ENCODE results near the gene ZBTB40. TPM values are rescaled to one million over a fixed set of nuclear protein-coding genes. Genes with fewer than 3 reads are reported as not detected.

The ZBTB40 gene
- total RNA-seq, 4 donors from 2014 or later = 5.9 to 14.3 (median 8.8) TPM

DNA sequence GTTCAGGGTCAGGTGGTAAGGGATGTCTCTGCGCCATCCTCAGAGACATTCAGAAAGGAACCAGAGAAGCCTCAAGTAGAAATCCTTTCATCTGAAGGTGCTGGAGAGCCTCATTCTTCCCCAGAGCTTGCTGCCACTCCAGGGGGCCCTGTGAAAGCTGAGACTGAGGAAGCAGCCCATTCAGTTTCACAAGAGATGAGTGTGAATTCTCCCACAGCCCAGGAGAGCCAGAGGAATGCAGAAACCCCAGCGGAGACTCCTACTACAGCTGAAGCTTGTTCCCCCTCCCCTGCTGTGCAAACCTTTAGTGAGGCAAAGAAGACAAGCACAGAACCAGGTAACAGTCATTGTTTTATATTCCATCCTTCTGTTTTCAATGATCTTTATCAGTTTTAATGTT is 38.7 kb downstream of the ZBTB40 start:
- Histone ChIP-seq H3K27ac (no peak overlapping the region), H3K9me3 (no peaks in the 10 kb centered on the region), H3K4me3 (no peak overlapping the region), H3K4me1 (no peaks in the 10 kb centered on the region), H3K36me3 (peaks cover 0 to 56% (median 0%) of the 10 kb centered on the region in 3 donors), H3K27me3 (no peaks in the 10 kb centered on the region)
- no peak for DNase-seq
- intact Hi-C loops (cut with DNase I) = no loop called here
- TF ChIP-seq, protein P1, sequence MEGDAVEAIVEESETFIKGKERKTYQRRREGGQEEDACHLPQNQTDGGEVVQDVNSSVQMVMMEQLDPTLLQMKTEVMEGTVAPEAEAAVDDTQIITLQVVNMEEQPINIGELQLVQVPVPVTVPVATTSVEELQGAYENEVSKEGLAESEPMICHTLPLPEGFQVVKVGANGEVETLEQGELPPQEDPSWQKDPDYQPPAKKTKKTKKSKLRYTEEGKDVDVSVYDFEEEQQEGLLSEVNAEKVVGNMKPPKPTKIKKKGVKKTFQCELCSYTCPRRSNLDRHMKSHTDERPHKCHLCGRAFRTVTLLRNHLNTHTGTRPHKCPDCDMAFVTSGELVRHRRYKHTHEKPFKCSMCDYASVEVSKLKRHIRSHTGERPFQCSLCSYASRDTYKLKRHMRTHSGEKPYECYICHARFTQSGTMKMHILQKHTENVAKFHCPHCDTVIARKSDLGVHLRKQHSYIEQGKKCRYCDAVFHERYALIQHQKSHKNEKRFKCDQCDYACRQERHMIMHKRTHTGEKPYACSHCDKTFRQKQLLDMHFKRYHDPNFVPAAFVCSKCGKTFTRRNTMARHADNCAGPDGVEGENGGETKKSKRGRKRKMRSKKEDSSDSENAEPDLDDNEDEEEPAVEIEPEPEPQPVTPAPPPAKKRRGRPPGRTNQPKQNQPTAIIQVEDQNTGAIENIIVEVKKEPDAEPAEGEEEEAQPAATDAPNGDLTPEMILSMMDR (IDR thresholded peaks at IDR 0.05) = no peak
- TF ChIP-seq POLR2A (IDR thresholded peaks at IDR 0.05) = no peak
- WGBS, 2 donors = 50 to 88% methylated on average over 1 of the region's 2 CpGs

DNA sequence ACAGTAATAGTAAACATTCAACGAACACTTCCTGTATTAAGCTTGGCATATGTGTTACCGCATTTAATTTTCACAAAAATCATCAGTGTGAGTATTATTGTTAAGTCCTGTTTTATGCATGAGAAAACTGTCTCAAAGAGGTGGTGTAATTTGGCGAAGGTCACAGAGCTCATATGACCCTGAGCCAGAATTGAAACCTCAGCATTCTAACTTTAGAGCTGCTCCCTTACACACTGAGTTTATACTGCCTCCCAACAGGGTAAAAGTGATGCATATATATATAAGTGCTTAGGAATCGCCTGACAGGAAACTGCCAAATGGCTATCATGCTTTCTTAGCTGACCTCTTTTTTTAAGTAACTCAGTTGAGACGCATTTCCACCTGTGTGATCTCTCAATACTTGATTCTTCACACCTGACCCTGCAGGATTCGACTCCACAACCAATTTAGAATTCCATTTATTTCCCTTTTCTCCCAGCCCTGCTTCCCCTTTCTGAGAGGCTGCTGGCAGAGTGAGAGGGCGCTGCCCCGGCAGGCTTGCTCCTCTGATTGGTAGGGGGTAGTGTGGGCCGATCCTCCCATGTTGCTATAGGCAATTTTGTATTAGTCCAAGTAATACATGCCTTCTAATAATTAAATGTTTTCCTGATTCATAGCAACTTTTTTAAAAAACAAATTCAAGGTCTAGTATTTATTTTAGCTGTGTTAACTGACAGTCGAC is 40.5 kb downstream of the ZBTB40 start:
- H3K27me3 ChIP-seq = no peaks in the 10 kb centered on the region
- no peak for DNase-seq
- intact Hi-C loops (cut with DNase I) = no loop called here
- no peaks in the 10 kb centered on the region for H3K9me3 ChIP-seq
- H3K4me3 ChIP-seq = no peak overlapping the region
- 81 to 83% methylated on average over 10 of the region's 10 CpGs for WGBS, 2 donors
- TF ChIP-seq, protein P1 (IDR thresholded peaks at IDR 0.05) = no peak
- TF ChIP-seq POLR2A (IDR thresholded peaks at IDR 0.05) = no peak
- no peaks in the 10 kb centered on the region for H3K4me1 ChIP-seq
- peaks cover 0 to 72% (median 4%) of the 10 kb centered on the region in 3 donors for H3K36me3 ChIP-seq
- H3K27ac ChIP-seq = no peak overlapping the region

DNA sequence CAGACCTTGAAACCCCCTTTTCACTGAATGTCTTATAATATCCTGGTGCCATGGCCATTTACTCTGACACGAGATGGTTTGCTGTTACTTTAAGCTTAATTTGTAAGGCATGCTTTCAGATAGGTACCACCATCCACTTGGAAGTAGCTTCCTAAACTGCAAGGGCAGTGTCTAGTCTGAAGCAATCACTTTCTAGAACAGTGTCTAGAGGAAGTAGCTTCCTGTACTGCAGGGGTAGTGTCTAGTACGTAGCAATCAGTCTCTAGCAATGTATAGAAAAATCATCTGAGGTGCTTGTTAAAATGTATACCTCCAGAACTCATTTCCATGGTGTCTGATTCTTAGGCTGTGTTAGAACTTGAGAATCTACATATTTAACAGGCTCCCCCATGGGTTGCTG is 42.5 kb downstream of the ZBTB40 start:
- Histone ChIP-seq H3K27ac (peak overlapping the region in 1 of 4 donors; percentile 22), H3K27me3 (no peaks in the 10 kb centered on the region), H3K4me3 (no peak overlapping the region), H3K36me3 (peaks cover 0 to 79% (median 4%) of the 10 kb centered on the region in 3 donors), H3K9me3 (no peaks in the 10 kb centered on the region), H3K4me1 (no peaks in the 10 kb centered on the region)
- DNase-seq = no peak
- intact Hi-C loops (cut with DNase I) = no loop called here
- TF ChIP-seq, protein P1 (IDR thresholded peaks at IDR 0.05) = no peak
- TF ChIP-seq POLR2A (IDR thresholded peaks at IDR 0.05) = no peak
- 73 to 76% methylated on average over 2 of the region's 2 CpGs for WGBS, 2 donors

DNA sequence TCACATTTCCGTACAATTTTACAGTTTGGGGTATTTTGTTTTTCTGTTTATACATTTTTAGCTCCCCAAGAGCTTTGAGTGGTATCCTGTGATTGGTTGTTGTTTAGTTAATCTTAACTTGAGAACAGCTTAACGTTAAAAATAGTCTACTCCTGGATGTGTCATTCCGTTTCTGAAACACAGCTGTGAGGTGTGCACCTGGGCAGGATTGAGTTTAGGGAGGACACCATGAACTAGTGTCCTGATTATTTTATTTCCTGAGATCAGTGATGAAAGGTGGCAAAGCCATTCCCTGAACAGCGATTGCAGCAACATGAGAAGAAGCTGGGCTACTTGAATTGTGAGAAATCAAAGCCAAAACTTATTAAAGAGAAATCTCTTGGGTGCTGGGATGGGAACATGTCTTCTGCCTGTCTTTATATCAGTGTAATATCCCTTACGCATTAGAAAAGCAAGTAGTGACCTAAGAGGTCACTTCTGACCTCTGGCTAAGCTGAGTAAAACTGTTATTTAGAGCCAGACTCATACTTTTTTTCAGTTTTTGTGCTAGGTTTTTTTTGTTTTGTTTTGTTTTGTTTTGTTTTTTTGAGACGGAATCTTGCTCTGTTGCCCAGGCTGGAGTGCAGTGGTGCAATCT is 43.4 kb downstream of the ZBTB40 start:
- 75 to 82% methylated on average over 6 of the region's 6 CpGs for WGBS, 2 donors
- no peaks in the 10 kb centered on the region for H3K27me3 ChIP-seq
- DNase-seq = no peak
- H3K27ac ChIP-seq = peak overlapping the region in 1 of 4 donors; percentile 22
- no peaks in the 10 kb centered on the region for H3K9me3 ChIP-seq
- H3K4me3 ChIP-seq = no peak overlapping the region
- H3K4me1 ChIP-seq = peaks cover 0 to 5% (median under 1%) of the 10 kb centered on the region in 3 donors
- TF ChIP-seq, protein P1 (IDR thresholded peaks at IDR 0.05) = no peak
- TF ChIP-seq POLR2A (IDR thresholded peaks at IDR 0.05) = no peak
- peaks cover 0 to 75% (median 4%) of the 10 kb centered on the region in 3 donors for H3K36me3 ChIP-seq
- intact Hi-C loops (cut with DNase I) = no loop called here

DNA sequence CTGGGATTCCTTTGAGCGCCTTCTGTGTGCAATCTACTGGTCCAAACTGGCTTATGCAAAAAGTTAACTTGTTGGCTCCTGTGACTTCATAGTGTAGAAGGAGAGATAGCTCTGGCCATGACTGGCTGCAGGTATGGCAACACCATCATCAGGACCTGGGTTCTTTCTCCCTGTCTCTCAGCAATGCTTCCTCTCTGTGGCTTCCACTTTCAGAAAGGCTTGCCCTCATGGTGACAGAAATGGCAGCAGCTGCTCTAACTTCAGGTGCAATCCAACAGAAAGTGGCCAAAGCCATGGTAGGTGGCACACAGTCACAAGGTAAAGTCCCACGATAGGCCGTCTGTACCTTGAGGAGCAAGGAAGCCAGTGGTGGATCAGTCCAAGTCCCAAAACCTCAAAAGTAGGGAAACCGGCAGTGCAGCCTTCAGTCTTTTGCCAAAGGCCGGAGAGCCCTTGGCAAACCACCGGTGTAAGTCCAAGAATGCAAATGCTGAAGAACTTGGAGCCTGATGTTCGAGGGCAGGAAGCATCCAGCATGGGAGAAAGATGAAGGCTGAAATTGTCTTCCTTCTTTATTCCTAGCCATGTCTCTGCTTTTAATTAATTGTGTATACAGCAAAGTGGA is 45.0 kb downstream of the ZBTB40 start:
- Histone ChIP-seq H3K27ac (no peak overlapping the region), H3K4me1 (peaks cover 0 to 16% (median 6%) of the 10 kb centered on the region in 3 donors), H3K9me3 (no peaks in the 10 kb centered on the region), H3K27me3 (no peaks in the 10 kb centered on the region), H3K36me3 (peaks cover 0 to 62% (median 4%) of the 10 kb centered on the region in 3 donors), H3K4me3 (no peak overlapping the region)
- DNase-seq = no peak
- intact Hi-C loops (cut with DNase I) = no loop called here
- 82 to 84% methylated on average over 7 of the region's 7 CpGs for WGBS, 2 donors
- TF ChIP-seq, protein P1 (IDR thresholded peaks at IDR 0.05) = no peak
- TF ChIP-seq POLR2A (IDR thresholded peaks at IDR 0.05) = no peak

All from esophagus squamous epithelium (tissue), 5 donors.